GM21723 (cell line): ENCODE measurements around the gene PRSS21.

Experiments used
- ATAC-seq: cut with Tn5 transposase; IDR thresholded peaks from one replicate; pipeline ENCODE4 v1.9.1; 2021; ENCODE audit warnings: mild to moderate bottlenecking, moderate library complexity; ENCODE audit not compliant: unreplicated experiment

The PRSS21 gene

DNA sequence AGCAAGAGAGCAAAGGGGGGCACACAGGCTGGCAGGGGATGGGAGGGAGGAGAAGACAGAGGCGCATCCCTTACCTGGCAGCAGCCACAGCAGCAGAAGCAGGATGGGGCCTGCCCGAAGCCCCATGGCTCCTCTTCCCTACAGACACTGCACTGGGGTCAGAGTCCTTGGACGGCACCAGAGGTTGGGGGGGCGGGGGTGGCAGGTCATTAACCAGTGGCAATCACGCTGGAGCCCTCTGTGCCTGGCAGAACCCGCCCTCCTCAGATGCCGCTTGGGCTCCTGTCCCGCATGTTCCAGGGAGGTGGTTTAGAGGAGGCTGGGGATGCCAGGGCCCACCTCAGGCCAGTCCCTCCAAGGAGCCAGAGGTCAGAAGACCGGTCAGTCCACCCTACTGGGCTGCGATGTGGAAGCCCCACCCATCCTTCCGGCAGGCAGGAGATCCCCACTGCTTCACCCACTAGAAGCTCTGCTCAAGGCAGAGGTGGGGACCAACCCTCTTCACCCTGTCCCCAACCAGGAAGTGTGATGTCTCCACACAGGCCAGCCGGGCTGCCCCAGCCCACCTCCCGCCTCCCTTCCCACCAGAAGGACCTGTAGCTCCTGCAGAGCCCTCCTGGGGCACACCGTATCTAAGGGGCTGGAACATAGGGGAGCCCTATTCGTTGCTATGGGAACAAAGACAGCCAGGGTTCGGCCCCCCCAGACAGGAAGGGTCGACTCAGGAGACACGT, 24.7 kb downstream of the PRSS21 start:
- ATAC-seq: no peak

- ATAC-seq: no peak
Observed at GRCh38 chr16:2842340-2843000, 25.4 kb downstream of the PRSS21 start.

GRCh38 chr16:2843526-2843925, 26.5 kb downstream of the PRSS21 start:
- no peak for ATAC-seq

GRCh38 chr16:2845116-2845515, 28.1 kb downstream of the PRSS21 start:
- ATAC-seq: no peak

DNA sequence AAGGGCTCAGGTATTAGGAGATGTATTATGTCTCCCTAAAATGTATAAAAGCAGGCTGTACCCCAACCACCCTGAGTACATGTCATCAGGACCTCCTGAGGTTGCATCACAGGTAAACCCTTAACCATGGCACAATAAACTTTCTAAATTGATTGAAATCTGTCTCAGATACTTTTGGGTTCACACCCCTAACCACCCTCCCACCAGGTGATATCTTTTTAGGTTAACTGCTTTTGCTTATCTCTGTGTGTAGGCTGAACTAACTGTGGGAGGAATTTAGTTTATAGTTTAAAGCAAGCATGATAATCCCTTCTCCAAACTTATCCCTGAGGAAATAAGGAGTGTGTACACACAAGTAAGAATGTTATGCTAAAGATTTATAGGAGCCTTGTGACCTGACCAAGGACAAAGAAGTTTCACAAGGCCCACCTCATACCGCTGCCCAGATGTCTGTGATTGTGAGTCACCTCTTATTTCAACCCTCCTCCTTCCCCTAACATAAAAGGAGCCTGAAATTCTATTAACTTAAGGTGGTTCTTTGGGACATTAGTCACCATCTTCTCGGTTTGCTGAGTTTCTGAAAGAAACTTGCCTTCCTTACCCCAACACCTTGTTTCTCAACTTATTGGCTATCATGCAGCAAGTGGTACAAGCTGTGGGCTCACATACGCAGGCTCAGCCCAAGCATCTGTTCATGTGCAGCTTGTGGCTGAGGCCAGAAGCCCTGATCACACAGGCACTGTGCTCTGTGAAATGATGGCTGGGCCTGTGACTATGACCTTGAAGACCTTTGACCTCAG, 29.7 kb downstream of the PRSS21 start:
- no peak for ATAC-seq

GRCh38 chr16:2848933-2849725, 32.1 kb downstream of the PRSS21 start:
- no peak for ATAC-seq

- no peak for ATAC-seq
Observed at GRCh38 chr16:2852003-2852730, 35.1 kb downstream of the PRSS21 start.

DNA sequence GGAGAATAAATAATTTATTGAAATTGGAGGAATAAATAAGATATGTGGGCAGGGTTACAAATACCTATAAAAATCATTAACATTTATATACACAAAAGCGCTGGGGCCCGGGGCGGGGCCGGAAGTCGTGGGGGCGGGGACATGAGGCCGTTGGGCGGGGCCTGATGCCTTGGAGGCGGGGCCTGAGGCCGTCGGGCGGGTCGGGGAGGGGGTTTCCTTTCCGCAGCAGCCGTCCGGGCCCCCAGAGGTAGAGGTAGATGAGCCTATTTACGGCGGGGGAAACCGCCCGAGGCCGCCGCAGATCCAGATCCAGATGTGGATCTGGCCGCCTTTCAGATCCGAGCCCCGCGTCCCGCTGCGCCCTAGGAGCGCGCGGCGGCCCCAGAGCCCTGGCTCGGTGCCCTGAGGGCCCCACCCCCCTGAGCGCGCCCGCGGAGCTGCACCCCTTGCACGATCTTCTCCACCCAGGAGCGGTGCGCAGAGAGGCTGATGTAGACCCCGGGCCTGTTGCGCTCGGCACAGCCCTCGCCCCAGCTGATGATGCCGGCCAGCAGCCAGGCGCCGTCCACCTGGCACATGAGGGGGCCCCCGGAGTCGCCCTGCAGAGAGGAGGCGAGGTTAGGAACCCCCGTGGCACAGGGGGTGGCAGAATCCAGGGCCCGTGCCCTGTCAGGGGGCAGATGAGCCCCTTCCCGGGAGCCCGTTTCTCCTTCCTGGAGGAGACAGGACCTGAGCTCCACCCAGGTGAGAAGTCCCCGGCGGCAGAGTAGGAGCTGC, 35.9 kb downstream of the PRSS21 start:
- ATAC-seq: no peak

GRCh38 chr16:2853531-2854073, 36.6 kb downstream of the PRSS21 start:
- ATAC-seq: no peak

DNA sequence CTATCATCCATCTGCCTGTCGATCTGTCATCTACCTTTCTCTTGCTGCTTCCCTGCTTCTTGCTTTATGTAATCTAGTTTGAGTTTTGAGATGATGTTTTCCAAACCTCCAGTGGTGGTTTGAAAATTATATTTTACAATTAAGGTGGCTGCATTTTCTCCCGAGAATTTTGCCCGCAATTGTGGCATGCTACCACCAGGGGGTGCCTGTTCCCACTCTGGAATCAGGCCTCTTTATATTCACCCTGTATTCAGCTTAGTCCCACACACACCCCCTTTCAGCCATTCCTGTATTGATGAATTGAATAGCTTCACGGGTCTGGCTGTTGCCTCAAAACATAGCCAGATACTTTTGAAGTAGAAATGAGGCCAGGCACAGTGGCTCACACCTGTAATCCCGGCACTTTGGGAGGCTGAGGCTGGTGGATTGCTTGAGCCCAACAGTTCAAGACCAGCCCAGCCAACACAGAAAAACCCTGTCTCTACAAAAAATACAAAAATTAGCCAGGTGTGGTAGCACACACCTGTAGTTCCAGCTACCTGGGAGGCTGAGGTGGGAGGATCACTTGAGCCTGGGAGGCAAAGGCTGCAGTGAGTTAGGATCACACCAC, 37.8 kb downstream of the PRSS21 start:
- no peak for ATAC-seq

DNA sequence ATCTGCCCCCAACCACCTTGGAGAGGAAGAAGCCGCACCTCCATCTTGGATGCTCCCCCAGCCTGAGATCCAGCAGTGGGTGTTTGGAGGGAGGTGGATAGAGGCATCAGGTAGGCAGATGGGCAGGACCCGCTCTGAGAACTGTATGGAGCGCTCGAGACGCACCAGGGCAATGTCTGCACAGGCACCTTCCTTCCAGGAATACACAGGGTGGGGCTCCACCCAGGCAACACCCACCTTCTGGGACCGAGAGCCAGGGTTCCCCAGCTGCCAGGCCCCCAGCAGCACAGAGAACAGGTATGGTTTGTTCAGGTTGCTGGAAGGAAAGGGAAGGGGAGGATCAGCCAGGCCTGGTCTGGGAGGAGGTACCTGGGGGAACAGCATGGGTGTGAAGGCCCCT, 38.5 kb downstream of the PRSS21 start:
- no peak for ATAC-seq

- no peak for ATAC-seq
Observed at GRCh38 chr16:2856061-2856670, 39.1 kb downstream of the PRSS21 start.

GRCh38 chr16:2856686-2857450, 39.8 kb downstream of the PRSS21 start:
- no peak for ATAC-seq

DNA sequence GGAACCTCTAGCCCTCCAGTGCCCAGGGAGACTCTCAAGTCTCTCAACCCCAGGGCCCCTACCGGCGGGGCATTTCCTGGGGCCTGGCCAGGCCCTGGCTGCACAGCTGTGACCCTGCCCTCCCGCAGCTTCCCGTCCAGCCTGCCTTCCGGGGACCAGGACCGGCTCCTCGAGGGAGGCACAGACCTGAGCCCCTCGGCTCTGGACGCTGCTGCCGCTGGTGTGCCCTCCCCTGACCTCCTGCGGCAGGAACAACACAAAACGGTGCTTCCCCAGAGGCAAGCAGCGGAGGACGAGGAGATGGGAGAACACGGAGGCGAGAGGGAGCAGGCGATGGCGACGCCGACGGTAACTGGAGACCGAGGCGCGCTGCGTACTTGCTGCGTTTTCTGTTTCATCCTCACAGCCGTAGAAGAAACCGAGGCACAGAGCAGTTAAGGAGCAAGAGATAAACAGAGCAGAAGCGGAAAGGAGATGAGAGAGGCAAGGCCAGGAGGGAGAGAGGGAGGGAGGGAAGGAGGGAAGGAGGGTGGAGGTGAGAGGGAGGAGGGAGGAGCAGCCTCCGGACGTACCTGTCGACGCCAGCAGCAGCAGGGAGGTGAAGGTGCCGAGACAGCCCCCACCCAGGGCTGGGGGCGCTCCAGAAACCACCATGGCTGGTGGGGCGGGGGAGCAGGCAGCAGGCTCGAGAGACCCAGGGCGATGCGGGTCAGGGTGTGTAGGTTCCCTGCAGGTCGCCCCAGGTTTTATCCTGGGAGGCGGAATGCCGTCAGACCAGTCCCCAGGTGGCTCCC, 40.6 kb downstream of the PRSS21 start, which contains the start of gene PRSS22:
TSS of gene PRSS22 (minus strand) at position 720 of the 794 bp plus-strand sequence. CDS start at position 654, 66 bp downstream.
- no peak for ATAC-seq

DNA sequence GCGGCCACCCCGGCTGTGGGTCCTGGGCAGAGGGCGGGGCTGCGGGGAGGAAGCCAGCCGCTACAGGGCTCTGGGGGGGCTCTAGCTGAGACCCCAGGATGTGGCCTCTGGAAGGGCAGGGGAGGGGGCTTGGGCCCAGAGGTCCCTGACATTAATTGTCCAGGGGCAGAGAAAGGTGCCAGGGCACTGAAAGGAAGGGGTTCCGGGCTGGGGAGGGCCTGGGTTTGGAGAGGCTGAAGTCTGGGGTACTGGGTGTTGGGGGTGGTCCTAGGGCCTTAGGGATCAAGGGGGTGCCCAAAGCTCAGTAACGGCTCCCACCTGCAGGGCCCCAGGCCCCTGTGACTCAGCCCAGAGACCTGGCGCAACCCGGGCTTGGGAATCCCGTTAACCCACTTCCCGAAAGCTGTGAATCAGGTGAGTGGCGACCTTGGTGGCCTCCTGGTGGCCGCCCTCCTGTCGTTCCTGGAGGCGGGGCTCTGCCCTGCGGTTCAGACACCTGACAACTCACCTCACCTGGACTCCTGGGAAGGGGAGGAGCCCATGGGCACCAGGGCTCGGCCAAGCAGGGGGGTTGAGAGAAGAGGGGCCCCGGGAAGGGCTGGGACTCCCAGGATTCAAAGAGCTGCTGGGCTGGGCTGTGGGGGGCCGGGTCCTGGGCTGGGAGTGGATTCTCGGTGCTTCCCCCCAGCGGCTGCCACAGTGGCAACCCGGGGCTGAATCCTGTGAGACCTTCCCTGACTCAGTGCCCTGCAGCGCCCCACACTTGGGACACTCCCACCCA, 41.4 kb downstream of the PRSS21 start:
- no peak for ATAC-seq

- ATAC-seq: no peak
Observed at GRCh38 chr16:2859686-2860265, 42.7 kb downstream of the PRSS21 start.
